Thyroid gland (tissue), 4 donors: ENCODE results near the gene NEURL1.

ENCODE experiments used
- CTCF ChIP-seq, 6 experiments: fragments of 200-600 bp in 3 of 6; fragments of 450-650 bp in 3 of 6; sonication (generic) in 3 of 6; IDR thresholded peaks; one replicate each; pipeline ENCODE4 v1.5.1; 2016 to 2019; ENCODE audit warnings: antibody characterized with exemption in 6 of 6, mild to moderate bottlenecking in 2 of 6, inconsistent platforms in 1 of 6, moderate library complexity in 1 of 6
- POLR2A ChIP-seq, 2 donors: fragments of 450-650 bp; IDR thresholded peaks; one replicate each; pipeline ENCODE4 v1.6.1; 2017; ENCODE audit warnings: antibody characterized with exemption in 2 of 2, mild to moderate bottlenecking in 2 of 2, moderate library complexity in 1 of 2

- TF ChIP-seq CTCF (IDR thresholded peaks at IDR 0.05) (no peak), POLR2A (IDR thresholded peaks at IDR 0.05) (no peak)
Observed at GRCh38 chr10:103447187-103447586, 46.3 kb upstream of the NEURL1 start.
